ENCODE data around the gene ZFYVE28. TPM values are rescaled to one million over a fixed set of nuclear protein-coding genes. Genes with fewer than 3 reads are reported as not detected.

ZFYVE28 gene
- total RNA-seq, 1 donor from 2014 or later, result 11.3 TPM

DNA sequence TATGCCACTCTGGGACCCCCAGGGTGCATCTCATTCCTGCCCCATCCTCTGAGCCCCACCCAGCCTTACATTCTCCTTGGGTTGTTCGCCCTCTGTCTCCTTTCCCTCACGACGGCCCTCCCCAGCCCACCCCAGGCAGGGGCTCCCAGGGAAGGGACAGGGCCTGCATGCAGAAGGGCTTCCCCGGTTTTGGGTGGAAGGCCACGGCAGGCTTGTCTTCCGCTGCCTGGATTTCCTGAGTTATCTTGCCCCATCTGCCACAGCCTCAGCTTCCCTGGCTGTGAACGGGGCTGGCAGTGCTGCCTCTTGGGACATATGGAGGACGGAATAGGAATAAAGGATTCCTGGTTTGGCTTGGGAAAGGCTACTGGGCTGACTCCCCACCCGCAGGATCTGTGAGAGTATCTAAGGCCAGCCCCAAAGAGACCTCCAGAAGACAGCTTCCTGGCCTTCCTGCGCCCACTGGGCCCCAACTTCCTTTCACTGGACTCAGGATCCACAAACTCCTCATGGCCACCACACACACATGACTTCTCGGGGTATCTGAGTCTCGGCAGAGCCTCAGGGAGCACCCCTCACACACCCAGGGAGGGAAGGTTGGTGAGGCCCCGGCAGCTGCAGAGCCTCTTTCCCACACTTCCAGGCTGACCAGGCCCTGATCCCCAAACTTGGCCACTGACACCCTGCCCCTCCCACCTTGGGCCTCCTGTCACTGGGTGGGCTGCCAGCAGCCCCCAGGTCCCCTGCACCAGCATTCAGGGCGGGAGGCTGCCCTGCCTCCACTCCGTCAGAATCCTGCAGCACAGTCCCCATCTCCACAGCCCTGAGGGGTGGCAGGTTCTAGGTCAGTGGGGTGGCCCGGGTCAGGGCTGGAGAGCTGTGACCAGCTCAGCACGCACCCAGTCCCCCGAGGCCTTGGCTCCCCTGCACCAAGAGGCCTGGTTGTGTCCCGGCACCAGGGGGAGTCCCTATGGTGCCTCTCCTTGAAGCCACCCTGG lies 153.0 kb downstream of the ZFYVE28 start:
- TF ChIP-seq POLR2AphosphoS5 (IDR thresholded peaks at IDR 0.05; ENCODE audit: insufficient read depth in 1 of 2, low read depth in 1 of 2) (no peak), POLR2A (IDR thresholded peaks at IDR 0.05) (no peak), CTCF (IDR thresholded peaks at IDR 0.05) (no peak)
- intact Hi-C loops (cut with DNase I), result loop anchor here (10.0 kb wide), 1 partner anchor 149 kb away; the partner anchor contains the start of genes CFAP99 and ZFYVE28
- Histone ChIP-seq H3K27ac (peak overlapping the region; percentile 77), H3K4me3 (no peak overlapping the region), H3K27me3 (no peaks in the 10 kb centered on the region), H3K9me3 (no peaks in the 10 kb centered on the region), H3K36me3 (no peaks in the 10 kb centered on the region), H3K4me1 (peaks cover 28% of the 10 kb centered on the region)
- DNase-seq (ENCODE audit: extremely low spot score in 2 of 2), result no peak

DNA sequence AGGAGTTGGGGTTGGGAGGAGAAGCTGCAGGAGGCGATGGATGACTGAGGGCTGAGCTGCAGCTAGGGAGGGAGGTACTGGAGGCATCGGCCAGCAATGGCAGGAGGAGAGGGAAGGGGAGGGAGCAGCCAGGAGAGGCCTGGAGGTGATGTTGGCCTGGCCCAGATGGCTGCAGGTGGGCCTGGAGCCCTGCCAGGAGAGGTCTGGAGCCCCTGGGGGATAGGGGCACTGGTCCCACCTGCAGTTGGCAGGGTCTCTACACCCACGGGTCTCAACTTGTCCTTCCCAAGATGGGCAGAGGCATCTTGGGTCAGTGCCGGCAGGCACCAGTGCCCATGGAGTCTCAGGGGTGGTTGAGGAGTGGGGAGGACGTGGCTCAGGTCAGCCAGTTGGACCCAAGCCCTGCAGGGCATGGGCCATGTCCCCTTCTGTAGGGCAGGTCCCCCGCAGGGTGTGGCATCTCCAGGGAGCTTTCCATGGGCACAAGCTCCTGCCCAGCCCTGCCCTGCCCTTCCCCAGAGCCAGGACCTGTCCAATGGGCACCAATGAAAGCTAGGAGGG lies 153.9 kb downstream of the ZFYVE28 start:
- Histone ChIP-seq H3K27ac (no peak overlapping the region), H3K4me1 (peaks cover 37% of the 10 kb centered on the region), H3K36me3 (no peaks in the 10 kb centered on the region), H3K9me3 (no peaks in the 10 kb centered on the region), H3K27me3 (no peaks in the 10 kb centered on the region), H3K4me3 (no peak overlapping the region)
- no peak for DNase-seq (ENCODE audit: extremely low spot score in 2 of 2)
- intact Hi-C loops (cut with DNase I), result loop anchor here (5.0 to 10.0 kb wide), 2 partner anchors 150 to 273 kb away; partner anchors contain the start of genes CFAP99, FAM193A and ZFYVE28
- no peak for TF ChIP-seq POLR2A (IDR thresholded peaks at IDR 0.05)
- no peak for TF ChIP-seq POLR2AphosphoS5 (IDR thresholded peaks at IDR 0.05; ENCODE audit: insufficient read depth in 1 of 2, low read depth in 1 of 2)
- TF ChIP-seq CTCF (IDR thresholded peaks at IDR 0.05), result no peak

DNA sequence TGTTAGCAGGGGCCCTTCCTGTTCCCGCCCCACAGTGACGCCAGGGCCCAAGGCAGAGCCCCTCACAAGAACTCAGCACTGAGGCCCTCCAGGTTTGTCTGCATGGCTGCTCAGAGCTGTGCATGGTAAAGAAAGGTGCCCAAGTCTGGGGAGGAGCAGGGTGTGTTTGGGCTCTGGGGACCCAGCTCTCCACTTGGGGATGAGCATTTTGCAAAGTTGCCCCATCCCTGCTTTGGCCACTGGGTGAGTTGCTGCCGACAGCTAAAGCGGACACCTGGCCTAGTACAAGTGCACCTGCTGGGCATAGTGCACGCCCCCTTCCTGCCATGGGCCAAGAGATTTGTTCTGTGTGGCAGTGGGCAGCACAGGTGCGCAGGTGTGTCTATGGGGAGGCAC lies 154.5 kb downstream of the ZFYVE28 start:
- Histone ChIP-seq H3K27me3 (no peaks in the 10 kb centered on the region), H3K4me1 (peaks cover 43% of the 10 kb centered on the region), H3K4me3 (no peak overlapping the region), H3K36me3 (no peaks in the 10 kb centered on the region), H3K9me3 (no peaks in the 10 kb centered on the region), H3K27ac (no peak overlapping the region)
- DNase-seq (ENCODE audit: extremely low spot score in 2 of 2), result no peak
- no peak for TF ChIP-seq POLR2A (IDR thresholded peaks at IDR 0.05)
- intact Hi-C loops (cut with DNase I), result loop anchor here (5.0 to 10.0 kb wide), 2 partner anchors 151 to 273 kb away; partner anchors contain the start of genes CFAP99, FAM193A and ZFYVE28

GRCh38 chr4:2262944-2263250 lies 155.5 kb downstream of the ZFYVE28 start:
- no peaks in the 10 kb centered on the region for H3K9me3 ChIP-seq
- H3K36me3 ChIP-seq, result no peaks in the 10 kb centered on the region
- H3K27ac ChIP-seq, result peak overlapping the region; percentile 93
- H3K27me3 ChIP-seq, result no peaks in the 10 kb centered on the region
- DNase-seq (ENCODE audit: extremely low spot score in 2 of 2), result no peak
- H3K4me1 ChIP-seq, result peaks cover 52% of the 10 kb centered on the region
- TF ChIP-seq POLR2A (IDR thresholded peaks at IDR 0.05), result no peak
- TF ChIP-seq POLR2AphosphoS5 (IDR thresholded peaks at IDR 0.05; ENCODE audit: insufficient read depth in 1 of 2, low read depth in 1 of 2), result no peak
- no peak for TF ChIP-seq CTCF (IDR thresholded peaks at IDR 0.05)
- peak overlapping the region; percentile 61 to 85 for H3K4me3 ChIP-seq
- intact Hi-C loops (cut with DNase I), result loop anchor here (1.0 to 10.0 kb wide), 3 partner anchors 152 to 274 kb away; partner anchors contain the start of genes CFAP99, FAM193A and ZFYVE28

GRCh38 chr4:2262145-2262943 lies 156.1 kb downstream of the ZFYVE28 start:
- peak overlapping the region; percentile 61 to 93 for H3K4me3 ChIP-seq
- no peaks in the 10 kb centered on the region for H3K36me3 ChIP-seq
- peak overlapping the region; percentile 93 for H3K27ac ChIP-seq
- peaks cover 57% of the 10 kb centered on the region for H3K4me1 ChIP-seq
- no peaks in the 10 kb centered on the region for H3K9me3 ChIP-seq
- DNase-seq (ENCODE audit: extremely low spot score in 2 of 2), result peak in 1 of 2 donors; percentile 100
- intact Hi-C loops (cut with DNase I), result loop anchor here (1.0 to 10.0 kb wide), 3 partner anchors 152 to 275 kb away; partner anchors contain the start of genes CFAP99, FAM193A and ZFYVE28
- peak in 1 of 2 donors; percentile 93 for TF ChIP-seq POLR2A (IDR thresholded peaks at IDR 0.05)
- TF ChIP-seq POLR2AphosphoS5 (IDR thresholded peaks at IDR 0.05; ENCODE audit: insufficient read depth in 1 of 2, low read depth in 1 of 2), result peak; percentile 65 to 71
- TF ChIP-seq CTCF (IDR thresholded peaks at IDR 0.05), result no peak
- no peaks in the 10 kb centered on the region for H3K27me3 ChIP-seq

All from vagina (tissue), 2 donors.